NCI-H446 (cell line): ENCODE measurements around the gene EVX2.

Experiments used
- DNase-seq, 2 experiments: peaks; one replicate each; lab custom pipeline; 2025; lab: John Stamatoyannopoulos, UW

Gene EVX2

DNA sequence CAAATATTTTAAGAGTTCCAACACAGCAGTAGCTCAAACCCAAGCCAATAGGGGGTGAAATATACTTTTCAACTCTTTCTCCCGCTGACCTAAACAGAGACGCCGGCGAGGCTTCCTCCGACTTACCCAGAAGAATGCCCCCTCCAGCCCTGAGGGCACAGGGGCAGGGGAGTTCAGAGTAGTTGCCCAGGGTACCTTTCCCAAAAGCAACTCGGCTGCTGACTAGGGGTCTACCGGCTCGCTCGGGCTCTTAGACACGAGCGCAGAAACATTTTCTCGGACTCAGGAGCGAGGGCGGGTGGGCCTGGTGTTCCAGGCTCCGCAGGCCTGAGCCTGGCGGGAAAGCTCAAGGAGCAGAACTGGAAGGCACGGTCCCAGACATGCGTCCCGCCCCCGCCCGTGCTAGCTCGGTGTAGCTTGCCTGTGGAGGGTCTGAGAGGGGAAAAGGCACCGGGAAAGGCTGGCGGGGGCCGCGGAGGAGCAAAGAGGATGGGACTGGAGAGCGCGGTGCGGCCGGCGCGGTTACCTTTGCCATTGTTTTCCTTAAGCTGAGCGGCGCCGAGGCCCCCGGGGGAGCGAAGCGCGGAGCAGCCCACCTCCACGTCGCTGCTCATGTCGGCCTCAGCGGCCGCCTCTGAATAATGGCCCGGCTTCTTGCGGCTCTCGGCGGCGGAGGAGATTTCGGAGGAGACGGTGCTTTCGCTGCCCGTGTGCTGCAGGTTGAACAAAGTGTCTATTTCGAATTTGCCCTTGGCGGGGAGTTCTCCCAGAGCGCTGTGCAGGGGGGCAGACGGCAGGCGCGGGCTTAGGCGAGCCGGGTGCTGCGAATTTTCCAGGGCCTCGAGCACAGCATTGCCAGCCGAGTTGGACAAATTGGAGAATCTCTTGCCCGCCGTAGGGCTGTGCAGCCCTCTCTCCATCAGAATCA lies 674 bp downstream of the EVX2 start:
- no peak for DNase-seq

DNA sequence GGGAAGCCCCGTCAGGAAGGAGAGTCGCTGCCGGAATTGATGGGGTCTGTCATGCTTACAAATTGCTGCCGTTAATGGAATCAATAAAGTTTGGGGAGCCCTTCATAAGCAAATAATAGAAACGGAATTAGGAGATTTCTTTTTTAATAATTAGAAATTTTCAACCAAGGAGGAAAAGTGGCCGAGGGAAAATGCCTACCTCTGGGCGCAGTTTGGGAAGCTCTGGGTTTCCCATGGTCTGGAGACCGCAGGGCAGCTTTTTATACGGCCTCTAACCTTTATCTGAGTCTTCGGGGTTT lies 1.3 kb downstream of the EVX2 start:
- no peak for DNase-seq

DNA sequence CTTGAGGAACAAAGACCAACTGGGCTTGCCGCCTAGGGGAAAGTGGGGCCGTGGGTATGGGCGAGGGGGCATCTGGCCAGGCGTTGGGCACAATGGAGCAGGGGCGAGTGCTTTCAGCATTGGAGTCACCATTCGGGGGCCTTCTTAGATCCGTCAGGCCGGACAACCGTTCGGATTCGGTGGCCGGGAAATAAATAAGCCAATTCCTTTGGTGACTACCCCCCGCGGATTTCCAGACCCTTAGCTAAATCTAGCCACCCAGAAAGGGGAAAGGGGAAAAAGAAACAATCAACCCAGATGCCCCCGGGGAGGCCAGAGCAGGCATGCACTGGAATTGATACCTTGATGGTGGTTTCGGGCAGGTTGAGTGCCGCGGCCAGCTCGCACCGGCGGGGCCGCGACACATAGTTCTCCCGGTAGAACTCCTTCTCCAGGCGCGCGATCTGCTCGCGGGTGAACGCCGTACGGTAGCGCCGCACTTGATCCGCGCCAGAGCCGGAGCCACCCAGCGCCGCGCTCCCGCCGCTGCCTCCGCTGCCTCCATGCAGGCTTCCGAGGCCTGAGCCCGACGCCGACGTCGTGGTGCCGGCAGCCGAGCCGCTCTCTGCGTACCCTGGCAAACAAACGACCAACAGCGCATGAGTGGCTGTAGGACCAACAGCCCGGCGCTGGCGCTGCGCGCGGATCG lies 1.8 kb downstream of the EVX2 start:
- no peak for DNase-seq

DNA sequence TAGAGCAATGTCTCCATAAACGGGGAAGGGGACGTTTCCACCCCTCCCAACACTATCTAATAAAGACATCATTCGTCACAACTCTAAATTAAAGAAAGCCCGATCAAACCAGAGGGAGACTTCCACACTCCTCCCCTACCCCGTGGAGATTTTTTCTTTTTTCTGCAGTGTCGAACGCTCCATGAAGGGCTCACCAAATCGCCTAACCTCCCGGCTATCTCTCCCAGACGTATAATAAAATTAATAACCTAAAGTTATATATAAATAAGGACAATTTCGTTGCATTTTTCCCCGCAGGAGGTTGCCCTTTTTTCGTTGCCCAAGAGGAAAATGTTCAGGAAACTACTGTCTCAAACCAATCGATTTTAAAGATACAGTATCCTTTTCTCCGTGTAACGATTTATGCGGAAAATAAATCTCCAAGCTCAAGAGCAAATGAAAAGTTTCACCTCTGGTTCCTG lies 2.4 kb downstream of the EVX2 start:
- DNase-seq: no peak

DNA sequence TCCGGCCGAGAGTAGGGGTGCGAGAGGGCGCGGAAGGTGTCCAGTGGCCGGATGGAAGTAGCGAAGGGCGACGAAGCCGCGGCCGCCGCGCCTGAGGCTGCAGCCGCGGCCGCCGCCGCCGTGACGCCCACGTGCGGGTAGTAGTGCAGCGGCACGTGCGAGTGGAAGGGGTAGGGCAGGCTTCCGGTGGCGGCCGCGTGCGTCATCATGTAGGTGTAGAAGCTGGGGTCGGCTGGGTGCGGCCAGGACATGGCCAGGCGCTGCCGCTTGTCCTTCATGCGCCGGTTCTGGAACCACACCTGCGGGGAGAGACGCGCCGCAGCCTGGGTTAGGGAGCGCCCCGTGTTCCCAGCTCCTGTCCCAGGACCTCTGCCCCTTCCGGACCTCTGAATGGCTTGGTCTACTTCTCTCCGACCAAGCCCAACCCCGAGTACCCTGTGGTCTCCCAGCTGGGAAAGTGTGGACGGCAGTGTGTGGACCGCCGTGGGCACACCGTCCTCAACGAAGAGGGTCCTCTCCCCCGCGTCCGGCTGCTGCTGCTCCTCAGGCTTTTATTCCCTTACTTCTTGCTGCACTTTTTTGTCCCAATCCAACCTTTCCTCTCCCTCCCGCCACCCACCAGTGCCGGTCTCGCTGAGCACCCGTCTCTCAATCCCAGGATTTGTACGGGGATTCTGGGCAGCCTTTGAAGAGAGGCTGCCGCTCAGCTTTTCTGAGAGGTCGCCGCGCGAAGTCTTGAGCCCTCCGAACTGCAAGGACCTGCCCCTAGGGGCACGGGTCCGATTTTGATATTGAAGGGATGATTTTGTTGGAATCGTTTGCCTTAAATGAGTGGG lies 3.0 kb downstream of the EVX2 start:
- no peak for DNase-seq

DNA sequence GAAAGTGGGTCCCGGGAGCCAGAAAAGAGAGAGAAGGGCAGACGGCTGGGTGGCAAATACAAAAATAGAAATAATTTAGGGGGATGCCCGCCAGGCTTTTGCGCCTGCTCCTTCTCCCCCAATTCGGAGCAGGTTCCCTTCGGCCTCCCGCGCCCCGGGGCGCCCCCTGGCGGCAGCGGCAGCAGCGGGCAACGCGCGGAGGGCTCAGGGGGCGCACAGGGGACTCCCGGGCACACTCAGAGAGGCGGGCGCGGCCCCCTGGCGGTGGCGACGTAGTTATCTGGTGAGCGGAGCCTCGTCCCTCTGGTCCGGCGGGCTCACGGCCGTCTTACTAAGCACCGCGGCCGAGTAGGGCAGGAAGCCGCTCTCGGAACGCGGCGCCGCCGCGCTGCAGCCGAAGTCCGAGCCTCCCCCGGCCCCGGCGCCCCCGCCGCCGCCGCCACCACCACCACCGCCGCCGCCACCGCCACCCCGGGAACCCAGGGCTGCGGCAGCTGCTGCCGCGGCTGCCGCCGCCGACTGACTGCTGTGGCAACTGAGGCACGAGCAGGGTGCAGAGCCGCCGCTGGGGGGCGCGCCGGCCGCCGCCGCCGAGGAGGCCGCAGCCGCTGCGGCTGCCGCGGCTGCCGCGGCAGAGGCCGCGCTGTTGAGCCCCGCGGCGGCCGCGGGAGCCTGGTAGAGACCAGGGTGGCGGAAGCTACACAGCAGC lies 3.8 kb downstream of the EVX2 start:
- peak in 1 of 2 experiments; percentile 64 for DNase-seq

DNA sequence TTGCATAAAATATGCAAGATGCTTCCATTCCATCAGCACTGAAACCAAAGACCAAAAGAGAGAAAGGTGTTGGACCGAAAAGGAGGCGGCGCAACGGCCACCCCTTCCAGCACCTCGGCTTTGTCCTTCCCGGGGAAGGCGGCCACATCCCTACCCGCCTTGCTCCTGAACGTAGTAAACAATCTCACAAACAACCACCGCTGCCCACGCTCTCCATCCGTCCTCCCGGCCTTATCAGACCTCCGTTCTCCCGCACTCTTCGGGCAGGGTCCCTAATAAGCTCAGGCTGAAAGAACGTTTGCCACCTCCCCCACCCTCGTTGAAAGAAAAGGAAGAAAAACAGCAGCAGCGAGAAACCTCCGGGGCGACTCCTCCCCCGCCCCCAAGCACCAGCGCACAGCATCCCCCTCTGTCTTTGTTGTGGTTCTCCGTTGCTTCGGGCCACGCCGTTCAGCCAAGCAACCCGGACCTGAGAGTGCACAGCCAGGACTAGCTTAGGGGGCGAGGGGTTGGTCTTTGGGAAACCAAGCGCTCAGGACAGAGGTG lies 4.4 kb downstream of the EVX2 start:
- DNase-seq: no peak

DNA sequence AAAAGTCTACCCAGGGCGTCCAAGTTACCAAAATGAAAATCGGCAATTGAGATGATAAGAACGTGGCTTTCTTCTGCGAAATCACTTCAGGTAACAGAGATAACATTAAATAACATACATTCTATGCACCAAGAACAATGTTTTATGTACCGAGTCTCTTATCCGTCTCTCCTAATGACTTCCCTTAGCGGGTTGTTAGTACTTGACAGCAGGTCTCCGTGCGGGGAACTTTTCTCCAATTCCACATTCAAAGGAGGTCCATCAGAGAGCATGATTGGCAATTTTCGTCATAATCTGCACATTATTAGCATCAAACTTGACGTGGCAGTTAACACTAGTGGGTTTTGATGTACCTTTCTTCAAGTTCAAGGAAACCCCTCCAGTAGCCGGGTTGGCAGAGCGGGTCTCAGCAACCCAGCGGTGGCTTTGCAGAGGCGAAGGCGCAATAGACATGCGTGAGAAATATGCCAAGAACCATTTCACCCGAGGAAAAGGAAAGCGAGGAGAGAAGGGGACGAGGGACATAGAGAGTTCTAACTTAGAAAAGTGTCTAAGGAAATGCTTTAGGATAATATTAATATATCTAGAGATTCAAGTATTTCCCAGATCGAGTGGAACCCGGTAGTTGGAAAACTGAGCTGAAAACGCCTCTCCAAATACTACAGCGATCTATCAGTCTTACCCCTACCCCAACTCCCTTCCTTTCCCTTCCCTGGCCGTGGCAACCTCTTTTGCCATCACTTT lies 5.0 kb downstream of the EVX2 start:
- DNase-seq: no peak

DNA sequence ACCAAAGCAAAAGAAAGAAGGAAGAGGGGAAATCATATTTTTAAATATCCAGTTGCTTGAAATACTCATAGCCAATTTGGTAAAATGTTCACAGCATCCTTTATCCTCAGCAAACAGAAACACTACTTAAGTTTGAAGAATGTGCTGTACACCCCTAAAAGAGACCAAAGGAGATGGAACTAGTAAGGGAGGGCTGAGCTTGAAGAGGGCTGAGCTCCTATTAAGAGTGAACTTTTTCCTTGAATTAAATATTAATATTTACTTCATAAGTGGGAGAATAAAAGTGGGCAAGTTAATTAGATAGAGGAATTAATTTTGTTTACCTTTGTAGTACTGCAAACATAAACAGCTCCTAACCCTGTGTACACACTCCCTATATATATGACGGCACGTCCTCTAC lies 7.0 kb downstream of the EVX2 start:
- no peak for DNase-seq

DNA sequence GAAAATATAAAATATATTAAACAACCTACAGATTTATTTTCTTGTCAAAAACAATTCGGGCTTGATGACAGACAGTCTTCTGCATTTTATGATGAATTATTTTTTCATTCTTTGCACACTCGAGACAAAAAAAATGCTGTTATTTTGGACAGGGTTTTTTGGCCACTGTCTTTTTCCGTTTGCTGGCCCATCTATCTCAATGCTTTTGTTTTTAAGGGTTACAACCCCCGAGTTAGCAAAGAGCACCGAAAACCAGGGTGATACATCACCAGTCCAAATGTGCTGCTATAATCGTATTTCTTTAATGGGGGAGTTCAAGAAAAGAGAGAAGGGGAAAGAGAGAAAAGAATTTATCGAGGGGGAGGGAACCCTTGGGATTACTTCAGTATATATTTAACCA lies 7.7 kb downstream of the EVX2 start:
- DNase-seq: no peak

DNA sequence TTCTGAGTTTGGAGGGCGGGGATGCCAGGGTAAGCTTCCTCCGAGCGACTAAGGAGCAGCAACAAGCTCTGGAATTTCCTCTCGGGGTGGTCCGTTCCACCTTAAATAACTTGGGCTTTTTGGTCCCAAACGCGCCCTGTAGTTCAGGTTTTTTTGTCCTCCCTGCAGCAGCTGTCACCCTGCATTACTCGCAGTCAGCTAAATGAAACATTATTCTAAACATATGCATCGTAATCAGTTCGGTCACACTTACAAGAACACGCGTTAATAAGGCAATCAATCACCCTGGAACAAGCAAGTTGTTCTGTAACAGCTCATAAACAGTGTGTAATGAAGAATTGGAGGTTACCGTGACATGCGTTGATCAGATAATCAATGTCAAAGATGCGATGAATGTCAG lies 8.3 kb downstream of the EVX2 start:
- no peak for DNase-seq

DNA sequence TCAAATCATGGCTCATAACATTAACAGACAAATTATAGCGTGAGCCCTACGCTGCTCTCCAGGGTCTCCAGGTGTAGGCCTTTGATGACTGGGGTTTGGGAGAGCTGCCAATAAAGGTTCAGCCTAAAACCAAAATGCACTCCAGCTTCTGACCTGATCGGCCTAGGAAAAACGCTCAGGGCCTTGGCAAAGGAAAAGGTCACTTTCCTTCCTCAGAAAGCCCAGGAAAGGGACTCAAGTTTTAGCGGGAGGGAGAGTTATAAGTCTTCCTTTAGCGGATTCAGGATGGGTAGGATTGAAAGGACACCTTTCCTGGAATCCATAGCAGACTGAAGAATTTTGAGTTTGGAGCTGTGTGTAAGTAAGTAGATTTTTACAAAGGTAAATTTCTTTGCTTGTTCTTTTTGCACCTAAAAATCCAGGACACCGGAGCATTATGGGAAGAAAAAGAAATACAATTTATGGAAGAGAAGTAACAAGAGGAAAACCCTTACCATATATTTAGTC lies 8.8 kb downstream of the EVX2 start:
- no peak for DNase-seq

DNA sequence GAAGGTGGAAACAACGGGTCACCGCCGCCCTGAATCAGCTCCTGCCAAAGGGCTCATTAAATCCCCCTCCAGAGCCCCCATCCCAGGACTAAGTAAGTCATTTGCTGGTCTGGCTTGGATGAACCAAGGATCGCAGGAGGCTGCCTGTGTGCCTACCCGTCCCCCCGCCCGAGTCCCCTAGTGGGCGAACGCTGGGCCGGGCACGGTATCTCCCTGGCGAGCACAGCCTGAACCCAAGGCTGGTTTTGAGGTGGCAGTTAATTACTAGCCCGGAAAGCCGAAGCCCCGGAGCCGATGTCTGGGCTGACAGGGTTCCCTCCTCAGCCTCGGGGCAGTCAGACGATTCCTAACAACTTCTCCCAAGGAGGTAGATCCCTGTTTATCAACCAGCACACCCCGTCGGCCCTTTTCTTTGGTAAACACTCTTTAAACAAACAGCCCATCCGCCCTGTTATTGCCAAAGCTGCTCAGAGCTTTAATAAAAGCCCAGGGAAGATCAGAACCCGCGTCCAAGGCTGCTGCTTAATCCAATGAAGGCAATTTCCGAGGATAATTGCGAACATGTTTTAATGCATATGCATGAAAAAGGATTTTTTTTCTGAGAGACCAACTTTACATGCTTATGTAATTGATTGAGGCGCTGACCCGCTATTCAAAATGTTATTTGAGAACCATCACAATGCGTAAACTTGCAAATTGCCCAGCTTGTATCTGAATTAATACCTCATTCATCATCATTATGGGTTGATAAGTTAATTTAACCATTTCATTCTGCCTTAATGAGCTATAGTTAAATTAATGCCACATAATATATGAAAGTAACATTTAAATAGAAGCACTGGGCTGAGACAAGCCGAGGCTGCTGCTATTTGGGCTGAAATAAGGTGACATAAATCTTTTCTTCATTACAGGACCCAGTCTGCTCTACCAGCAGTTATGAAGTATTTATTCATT lies 10.5 kb downstream of the EVX2 start:
- DNase-seq: no peak

DNA sequence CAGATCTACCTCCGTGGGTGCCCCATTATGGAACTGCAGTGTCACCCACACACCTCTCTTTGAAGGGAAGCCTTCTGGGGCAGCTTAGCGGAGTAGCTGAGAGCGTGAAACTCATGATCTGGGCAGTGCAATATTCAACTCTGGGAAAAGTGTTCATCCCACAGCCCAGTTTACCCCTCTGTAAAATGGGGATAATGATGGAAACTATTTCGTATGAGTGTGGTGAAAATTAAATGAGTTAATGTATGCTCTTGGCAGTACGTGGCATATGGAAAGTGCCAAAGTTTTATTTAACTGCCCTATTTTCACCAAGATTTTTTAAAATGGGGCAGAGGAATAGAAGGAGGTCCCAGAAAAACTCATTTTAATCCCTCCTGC lies 11.5 kb downstream of the EVX2 start:
- no peak for DNase-seq

DNA sequence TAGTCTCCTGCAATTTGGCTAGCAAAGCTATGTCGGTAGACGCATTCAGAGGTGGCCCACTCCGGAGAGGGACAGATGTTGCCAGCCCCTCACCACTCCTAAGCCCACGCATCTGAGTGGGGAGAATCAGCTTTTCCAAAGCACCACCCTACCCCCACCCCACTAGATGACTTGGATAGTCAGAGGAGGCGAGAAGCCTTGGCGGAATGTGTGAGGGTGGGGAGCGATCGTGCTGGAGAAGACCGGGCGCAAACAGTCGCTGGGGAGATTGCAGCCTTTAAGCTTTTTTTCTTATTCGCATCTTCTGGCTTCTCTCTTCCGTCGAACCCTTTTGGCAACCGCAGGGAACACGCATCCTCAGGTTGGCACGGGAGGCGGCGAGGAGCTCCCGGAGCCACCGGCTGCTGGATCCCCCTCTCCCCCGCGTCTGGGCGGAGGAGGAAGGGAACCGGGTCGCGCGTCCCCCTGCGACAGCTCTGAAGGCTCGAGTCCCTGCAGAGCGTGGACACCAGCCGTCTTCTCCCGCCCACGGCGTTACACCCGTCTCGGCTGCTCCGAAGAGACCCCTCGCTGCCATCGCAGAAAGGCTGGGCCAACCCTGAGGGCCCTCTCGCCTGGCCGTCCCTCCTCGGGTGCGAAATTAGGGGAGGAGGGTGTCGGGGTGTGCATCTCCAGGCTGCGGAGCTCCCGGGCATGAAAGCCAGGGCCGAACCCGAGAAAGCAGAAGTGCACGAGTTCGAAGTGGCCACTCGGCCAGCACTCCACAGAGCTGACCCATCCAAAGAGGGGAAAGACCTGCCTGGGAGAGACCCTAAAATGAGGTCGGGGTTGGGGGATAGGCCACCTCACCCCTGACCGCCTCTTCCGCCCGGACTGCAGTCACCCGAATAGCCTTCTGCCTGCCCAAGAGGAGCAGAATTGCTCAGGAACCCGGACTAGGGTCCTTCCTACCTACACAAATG lies 12.2 kb downstream of the EVX2 start:
- no peak for DNase-seq

DNA sequence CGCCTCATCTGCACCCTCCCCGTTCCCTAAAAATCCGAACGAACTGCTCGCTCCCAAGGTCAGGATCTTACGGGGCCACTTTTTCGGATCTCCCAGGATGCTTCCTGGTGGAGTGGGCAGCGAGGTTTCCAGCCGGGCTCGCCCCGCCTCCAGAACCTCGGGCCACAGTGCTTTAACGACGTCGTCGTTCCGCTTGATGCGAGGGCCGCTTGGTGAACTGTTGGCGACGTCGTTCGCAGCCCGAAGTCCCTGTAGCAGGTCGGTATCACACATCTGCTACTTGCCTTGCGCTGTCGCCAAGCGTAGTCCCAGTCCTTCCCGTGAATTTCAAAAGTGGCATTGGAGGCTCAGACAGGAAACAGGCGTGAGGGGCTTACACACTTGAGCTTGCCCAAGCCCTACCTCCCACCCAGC lies 15.3 kb downstream of the EVX2 start:
- DNase-seq: no peak

DNA sequence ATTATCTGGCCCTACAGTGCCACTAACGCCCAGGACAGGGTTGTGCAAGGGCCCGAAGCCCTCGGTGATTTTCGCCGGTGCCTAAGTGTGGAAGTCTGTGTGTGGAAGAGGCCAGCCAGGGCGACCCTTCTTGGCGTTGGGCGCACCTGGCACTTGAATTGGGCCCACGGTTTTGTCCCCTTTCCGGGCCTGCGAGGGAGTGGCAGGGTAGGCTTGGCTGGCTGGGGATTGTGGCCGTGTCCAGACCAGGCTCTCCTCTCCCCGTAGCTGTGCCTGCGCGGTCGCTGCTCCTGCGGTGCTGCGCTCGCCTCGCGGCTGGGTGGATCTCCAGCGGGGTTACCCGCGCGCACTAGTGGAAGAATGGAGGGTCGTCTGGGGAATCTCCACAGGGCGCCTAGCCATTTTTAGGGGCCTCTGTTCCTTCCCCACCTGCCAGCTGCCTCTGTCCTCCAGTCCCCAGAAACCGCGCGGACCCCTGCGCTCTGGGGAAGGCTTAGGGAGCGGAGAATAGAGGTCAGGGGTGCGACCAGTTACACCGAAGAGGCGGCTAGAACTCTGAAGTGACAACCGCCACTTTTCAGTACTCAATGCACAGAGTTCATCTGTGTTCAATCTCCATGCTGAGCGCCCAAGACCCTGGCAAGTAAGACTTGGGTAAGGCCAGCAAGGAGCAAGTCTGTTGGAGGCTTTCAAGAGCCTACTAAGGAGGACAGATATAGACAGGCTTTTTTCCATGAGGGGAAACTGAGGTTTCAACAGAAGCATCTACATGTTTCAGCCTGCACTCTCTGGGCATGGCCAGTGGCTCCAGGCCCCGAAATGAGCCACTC lies 16.0 kb downstream of the EVX2 start:
- DNase-seq: no peak
